OCI-LY3 (cell line): Measurements from ENCODE around the gene ZNF672.

Experiments used
- EZH2phosphoT487 ChIP-seq: fragments of 200-600 bp; shearing (Covaris generic); IDR thresholded peaks from 2 replicates; pipeline ENCODE4 v1.6.1; 2018; ENCODE audit warnings: antibody characterized with exemption, mixed run types, low read depth
- TF ChIP-seq, protein P1 (sequence below): fragments of 200-600, 300-600 bp; sonication (generic); IDR thresholded peaks from 2 replicates; pipeline ENCODE4 v1.5.1; 2014; ENCODE audit warnings: antibody characterized with exemption, low read length, low read depth

DNA sequence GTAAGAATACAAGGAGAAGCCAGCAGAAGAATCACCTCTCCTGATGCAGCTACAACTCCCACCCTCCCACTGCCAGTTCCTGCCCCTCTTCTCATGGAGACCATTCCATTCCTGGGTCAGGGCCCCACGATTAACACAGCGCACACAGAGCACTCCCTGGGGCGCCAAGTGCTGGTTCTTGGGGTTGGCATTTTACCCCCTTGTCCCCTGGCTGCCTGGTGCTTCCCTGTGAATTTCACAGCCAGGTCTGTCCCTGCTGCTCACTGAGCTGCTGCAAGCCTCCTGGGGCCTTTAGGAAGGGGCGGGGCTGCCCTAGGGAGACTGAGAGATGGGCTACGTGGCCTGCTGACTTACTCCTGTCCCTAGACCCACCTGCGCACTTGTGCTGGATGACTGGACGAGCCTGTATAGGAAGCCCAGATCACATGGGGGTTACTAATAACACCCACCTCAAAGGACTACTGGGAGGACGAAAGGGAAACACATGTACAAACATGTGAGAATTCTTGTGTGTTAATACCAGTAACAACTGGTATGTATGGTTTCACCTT, 4.8 kb downstream of the ZNF672 start:
- TF ChIP-seq, protein P1, sequence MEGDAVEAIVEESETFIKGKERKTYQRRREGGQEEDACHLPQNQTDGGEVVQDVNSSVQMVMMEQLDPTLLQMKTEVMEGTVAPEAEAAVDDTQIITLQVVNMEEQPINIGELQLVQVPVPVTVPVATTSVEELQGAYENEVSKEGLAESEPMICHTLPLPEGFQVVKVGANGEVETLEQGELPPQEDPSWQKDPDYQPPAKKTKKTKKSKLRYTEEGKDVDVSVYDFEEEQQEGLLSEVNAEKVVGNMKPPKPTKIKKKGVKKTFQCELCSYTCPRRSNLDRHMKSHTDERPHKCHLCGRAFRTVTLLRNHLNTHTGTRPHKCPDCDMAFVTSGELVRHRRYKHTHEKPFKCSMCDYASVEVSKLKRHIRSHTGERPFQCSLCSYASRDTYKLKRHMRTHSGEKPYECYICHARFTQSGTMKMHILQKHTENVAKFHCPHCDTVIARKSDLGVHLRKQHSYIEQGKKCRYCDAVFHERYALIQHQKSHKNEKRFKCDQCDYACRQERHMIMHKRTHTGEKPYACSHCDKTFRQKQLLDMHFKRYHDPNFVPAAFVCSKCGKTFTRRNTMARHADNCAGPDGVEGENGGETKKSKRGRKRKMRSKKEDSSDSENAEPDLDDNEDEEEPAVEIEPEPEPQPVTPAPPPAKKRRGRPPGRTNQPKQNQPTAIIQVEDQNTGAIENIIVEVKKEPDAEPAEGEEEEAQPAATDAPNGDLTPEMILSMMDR: no peak
- TF ChIP-seq EZH2phosphoT487: no peak
